HepG2 (cell line): ENCODE measurements around the gene TYR.
"Not testable (repeated sequence)": the region's sequence is repeated elsewhere in the genome, so short reads cannot be mapped to it uniquely, and the experiment has no call there.

ENCODE experiments used
- E2F1 ChIP-seq: sonication (generic); formaldehyde crosslinking; IDR thresholded peaks from 2 replicates; pipeline ENCODE4 v1.5.0; 2020; ENCODE audit warnings: missing genetic modification reagents
- GRHL1 ChIP-seq: sonication (generic); formaldehyde crosslinking; conservative IDR thresholded peaks from 2 replicates; pipeline ENCODE4 v1.8.0; 2022; ENCODE audit warnings: missing genetic modification reagents
- NR2C2 ChIP-seq: sonication (generic); formaldehyde crosslinking; IDR thresholded peaks from 2 replicates; pipeline ENCODE4 v1.4.0; 2020; ENCODE audit warnings: missing genetic modification reagents, mild to moderate bottlenecking, moderate library complexity, borderline replicate concordance
- THAP7 ChIP-seq: sonication (generic); formaldehyde crosslinking; IDR thresholded peaks from 2 replicates; pipeline ENCODE4 v1.8.1; 2023; ENCODE audit warnings: mild to moderate bottlenecking, missing genetic modification reagents
- ZNF800 ChIP-seq: sonication (generic); formaldehyde crosslinking; IDR thresholded peaks from 2 replicates; pipeline ENCODE4 v1.4.0; 2020; ENCODE audit warnings: missing genetic modification reagents

- TF ChIP-seq E2F1 (CRISPR knock-in tag); NR2C2; THAP7 (CRISPR knock-in tag); GRHL1; ZNF800 (CRISPR knock-in tag): not testable (repeated sequence)
Measured at GRCh38 chr11:89340450-89340849, 162.8 kb downstream of the TYR start.
